Measurements from ENCODE around the gene LENG9. TPM values are rescaled to one million over a fixed set of nuclear protein-coding genes. Genes with fewer than 3 reads are reported as not detected.
"Not testable (repeated sequence)": the region's sequence is repeated elsewhere in the genome, so short reads cannot be mapped to it uniquely, and the experiment has no call there.

The LENG9 gene
- total RNA-seq, 4 donors from 2014 or later = 5.4 to 9.3 (median 8.1) TPM

DNA sequence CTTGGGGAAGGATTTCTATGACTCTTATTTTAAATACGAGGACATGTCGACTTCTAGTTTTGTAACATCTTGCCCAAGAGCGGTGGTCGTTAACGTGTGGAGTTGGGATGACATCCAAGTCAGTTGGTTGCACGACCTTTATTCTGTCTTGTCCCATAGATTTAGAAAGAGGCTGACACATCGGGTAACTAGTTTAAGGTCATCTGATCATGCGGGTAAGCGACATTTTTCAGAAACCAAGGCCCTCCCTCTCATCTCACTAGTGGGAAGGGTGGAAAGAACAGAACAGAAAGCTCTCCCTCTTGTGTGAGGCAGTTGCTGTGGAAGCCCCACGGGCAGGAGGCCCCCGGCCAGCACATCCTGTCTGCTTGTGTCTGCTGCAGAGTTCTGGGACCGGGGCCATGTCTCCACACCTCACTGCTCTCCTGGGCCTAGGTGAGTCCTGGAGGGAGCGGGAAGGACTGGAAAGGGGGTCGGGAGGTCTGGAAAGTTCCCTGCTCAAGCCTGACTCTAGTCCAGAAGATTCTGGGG lies 39.0 kb upstream of the LENG9 start, which contains the start of gene LAIR2:
Gene LAIR2 (plus strand): TSS at position 314 of the 531 bp plus-strand sequence. CDS start 88 bp downstream, at position 402.
- no peak for DNase-seq (ENCODE audit: extremely low spot score)
- no peak within 1 kb of the TSS for H3K4me3 ChIP-seq
- H3K27me3 ChIP-seq = peaks cover 0 to 42% (median 0%) of the 10 kb centered on the region in 4 donors
- no peak within 1 kb of the TSS for H3K27ac ChIP-seq (replicated peaks in 1 of 4)
- H3K36me3 ChIP-seq = no peaks in the 10 kb centered on the region
- WGBS = 61% methylated on average over 14 of the region's 14 CpGs
- H3K4me1 ChIP-seq = no peaks in the 10 kb centered on the region
- TF ChIP-seq POLR2AphosphoS5 (IDR thresholded peaks at IDR 0.05) (no peak), EP300 (IDR thresholded peaks at IDR 0.05) (no peak), CTCF (IDR thresholded peaks at IDR 0.05) (no peak), POLR2A (IDR thresholded peaks at IDR 0.05; ENCODE audit: low read depth) (no peak)
- intact Hi-C loops (cut with DNase I) = no loop called here
- no peaks in the 10 kb centered on the region for H3K9me3 ChIP-seq

- H3K36me3 ChIP-seq; H3K9me3 ChIP-seq; H3K4me1 ChIP-seq; H3K27ac ChIP-seq (replicated peaks in 1 of 4); H3K4me3 ChIP-seq; DNase-seq (ENCODE audit: extremely low spot score); intact Hi-C loops (cut with DNase I): not testable (repeated sequence)
- 70% methylated on average over 8 of the region's 9 CpGs for WGBS
- peaks cover 0 to 36% (median 0%) of the 10 kb centered on the region in 4 donors for H3K27me3 ChIP-seq
Observed at GRCh38 chr19:54498451-54498772, 34.8 kb upstream of the LENG9 start.

GRCh38 chr19:54497747-54498450 lies 34.3 kb upstream of the LENG9 start:
- intact Hi-C loops (cut with DNase I); DNase-seq (ENCODE audit: extremely low spot score); H3K4me1 ChIP-seq; H3K9me3 ChIP-seq; H3K27ac ChIP-seq (replicated peaks in 1 of 4); H3K4me3 ChIP-seq; H3K36me3 ChIP-seq: not testable (repeated sequence)
- 81% methylated on average over 4 of the region's 15 CpGs for WGBS
- H3K27me3 ChIP-seq = peaks cover 0 to 36% (median 0%) of the 10 kb centered on the region in 4 donors

GRCh38 chr19:54495284-54495683 lies 31.7 kb upstream of the LENG9 start:
- intact Hi-C loops (cut with DNase I); H3K27ac ChIP-seq (replicated peaks in 1 of 4); H3K4me3 ChIP-seq; H3K9me3 ChIP-seq; H3K36me3 ChIP-seq; H3K4me1 ChIP-seq; DNase-seq (ENCODE audit: extremely low spot score): not testable (repeated sequence)
- H3K27me3 ChIP-seq = peaks cover 0 to 48% (median 0%) of the 10 kb centered on the region in 4 donors
- 68% methylated on average over 5 of the region's 5 CpGs for WGBS

- no peak for DNase-seq (ENCODE audit: extremely low spot score)
Observed at GRCh38 chr19:54493967-54494585, 30.5 kb upstream of the LENG9 start.

DNA sequence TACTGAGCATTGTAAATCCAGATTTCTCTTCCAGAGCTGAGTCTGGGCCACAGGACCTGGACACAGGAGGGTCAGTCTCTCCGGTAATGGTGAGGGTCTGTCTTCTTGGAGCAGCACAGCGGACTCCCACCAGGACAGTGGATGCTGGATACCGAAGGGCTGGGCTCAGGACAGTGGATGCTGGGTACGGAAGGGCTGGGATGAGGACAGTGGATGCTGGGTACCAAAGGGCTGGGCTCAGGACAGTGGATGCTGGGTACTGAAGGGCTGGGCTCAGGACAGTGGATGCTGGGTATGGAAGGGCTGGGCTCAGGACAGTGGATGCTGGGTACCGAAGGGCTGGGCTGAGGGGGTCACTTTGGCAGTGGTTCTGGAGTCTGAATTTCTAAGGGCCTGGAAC lies 29.5 kb upstream of the LENG9 start:
- intact Hi-C loops (cut with DNase I); H3K9me3 ChIP-seq; H3K27ac ChIP-seq (replicated peaks in 1 of 4); H3K36me3 ChIP-seq; H3K4me3 ChIP-seq; DNase-seq (ENCODE audit: extremely low spot score); H3K4me1 ChIP-seq: not testable (repeated sequence)
- 84% methylated on average over 5 of the region's 5 CpGs for WGBS
- peaks cover 0 to 48% (median 0%) of the 10 kb centered on the region in 4 donors for H3K27me3 ChIP-seq

More at GRCh38 chr19:54493967-54494585, 30.5 kb upstream of the LENG9 start:
- Histone ChIP-seq H3K27me3 (peaks cover 0 to 48% (median 0%) of the 10 kb centered on the region in 4 donors), H3K27ac (replicated peaks in 1 of 4) (no peak overlapping the region), H3K36me3 (no peaks in the 10 kb centered on the region), H3K9me3 (no peaks in the 10 kb centered on the region), H3K4me1 (no peaks in the 10 kb centered on the region), H3K4me3 (no peak overlapping the region)
- TF ChIP-seq CTCF (IDR thresholded peaks at IDR 0.05) = no peak
- TF ChIP-seq POLR2A (IDR thresholded peaks at IDR 0.05; ENCODE audit: low read depth) = no peak
- TF ChIP-seq POLR2AphosphoS5 (IDR thresholded peaks at IDR 0.05) = no peak
- TF ChIP-seq EP300 (IDR thresholded peaks at IDR 0.05) = no peak
- intact Hi-C loops (cut with DNase I) = no loop called here
- 74% methylated on average over 10 of the region's 10 CpGs for WGBS

All from esophagus muscularis mucosa (tissue), 4 donors.